GM10266 (cell line): ENCODE measurements around the gene PHF12.
"Not testable (repeated sequence)": the region's sequence is repeated elsewhere in the genome, so short reads cannot be mapped to it uniquely, and the experiment has no call there.

Experiments used
- DNase-seq: peaks from one replicate; pipeline ENCODE4 v3.0.0; 2012; ENCODE audit errors: extremely low spot score
- TF ChIP-seq, protein P1 (sequence below): IDR thresholded peaks from 2 replicates; pipeline ENCODE4 v1.5.1; 2012; ENCODE audit warnings: mild to moderate bottlenecking, low read depth; ENCODE audit not compliant: control insufficient read depth, insufficient read depth; ENCODE audit errors: missing control alignments

Gene PHF12

DNA sequence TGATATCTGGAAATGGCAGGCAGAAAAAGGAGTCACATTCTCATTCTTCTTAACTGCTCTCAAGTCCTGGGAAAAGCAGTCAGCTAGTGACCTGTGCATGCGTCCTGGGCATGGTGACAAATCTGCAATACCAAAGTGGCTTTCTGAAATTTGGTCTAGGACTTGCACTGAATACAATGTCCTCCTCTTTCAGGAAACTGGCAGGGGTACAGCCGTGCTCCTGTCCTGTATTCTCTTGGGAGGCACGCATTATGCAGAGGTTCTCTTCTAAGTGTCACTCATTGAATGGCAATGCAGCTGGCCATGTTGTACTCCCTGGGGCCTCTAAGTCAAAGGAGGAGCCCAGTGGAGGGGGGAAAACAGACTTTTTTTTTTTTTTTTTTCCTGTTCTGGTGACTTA lies 10.6 kb downstream of the PHF12 start:
- no peak for DNase-seq
- TF ChIP-seq, protein P1, sequence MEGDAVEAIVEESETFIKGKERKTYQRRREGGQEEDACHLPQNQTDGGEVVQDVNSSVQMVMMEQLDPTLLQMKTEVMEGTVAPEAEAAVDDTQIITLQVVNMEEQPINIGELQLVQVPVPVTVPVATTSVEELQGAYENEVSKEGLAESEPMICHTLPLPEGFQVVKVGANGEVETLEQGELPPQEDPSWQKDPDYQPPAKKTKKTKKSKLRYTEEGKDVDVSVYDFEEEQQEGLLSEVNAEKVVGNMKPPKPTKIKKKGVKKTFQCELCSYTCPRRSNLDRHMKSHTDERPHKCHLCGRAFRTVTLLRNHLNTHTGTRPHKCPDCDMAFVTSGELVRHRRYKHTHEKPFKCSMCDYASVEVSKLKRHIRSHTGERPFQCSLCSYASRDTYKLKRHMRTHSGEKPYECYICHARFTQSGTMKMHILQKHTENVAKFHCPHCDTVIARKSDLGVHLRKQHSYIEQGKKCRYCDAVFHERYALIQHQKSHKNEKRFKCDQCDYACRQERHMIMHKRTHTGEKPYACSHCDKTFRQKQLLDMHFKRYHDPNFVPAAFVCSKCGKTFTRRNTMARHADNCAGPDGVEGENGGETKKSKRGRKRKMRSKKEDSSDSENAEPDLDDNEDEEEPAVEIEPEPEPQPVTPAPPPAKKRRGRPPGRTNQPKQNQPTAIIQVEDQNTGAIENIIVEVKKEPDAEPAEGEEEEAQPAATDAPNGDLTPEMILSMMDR = no peak

DNA sequence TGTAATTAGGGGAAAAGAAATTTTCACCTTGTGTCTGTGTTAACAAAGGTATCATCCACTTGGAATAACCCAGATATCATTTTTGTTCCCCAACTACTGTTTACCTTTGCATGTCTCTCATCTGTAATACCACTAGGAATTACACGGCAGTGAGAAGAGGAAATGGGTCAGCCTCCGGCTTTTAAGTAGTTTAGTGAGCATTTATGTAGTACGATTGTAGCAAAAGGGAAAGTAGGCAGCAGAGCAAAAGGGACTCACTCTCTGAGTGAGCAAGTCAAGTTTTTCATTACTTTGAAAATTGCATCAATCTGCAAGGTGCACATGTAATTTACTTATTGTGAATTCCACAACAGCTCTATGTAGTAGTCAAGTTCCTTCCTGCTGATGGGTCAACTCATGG lies 11.2 kb downstream of the PHF12 start:
- TF ChIP-seq, protein P1 = no peak
- DNase-seq = no peak

DNA sequence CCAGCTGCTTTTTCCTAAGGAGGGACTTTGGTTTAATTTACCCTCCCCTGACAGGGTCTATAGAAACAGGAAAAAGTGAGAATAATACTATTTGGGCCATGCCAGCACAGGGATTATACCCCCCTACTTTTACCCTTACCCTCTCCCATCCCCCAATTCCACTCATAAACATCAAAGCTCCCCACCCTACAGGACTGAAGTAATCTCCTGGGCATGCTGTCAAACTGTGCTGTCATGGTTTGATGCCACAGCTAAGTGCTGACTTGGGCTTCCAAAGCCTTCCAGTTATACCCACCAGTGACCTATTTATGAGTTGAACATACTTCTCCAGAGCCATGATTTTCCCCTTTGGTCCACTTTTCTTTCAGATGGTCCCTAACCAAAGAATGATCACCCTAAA lies 12.8 kb downstream of the PHF12 start:
- DNase-seq = no peak
- TF ChIP-seq, protein P1 = no peak

DNA sequence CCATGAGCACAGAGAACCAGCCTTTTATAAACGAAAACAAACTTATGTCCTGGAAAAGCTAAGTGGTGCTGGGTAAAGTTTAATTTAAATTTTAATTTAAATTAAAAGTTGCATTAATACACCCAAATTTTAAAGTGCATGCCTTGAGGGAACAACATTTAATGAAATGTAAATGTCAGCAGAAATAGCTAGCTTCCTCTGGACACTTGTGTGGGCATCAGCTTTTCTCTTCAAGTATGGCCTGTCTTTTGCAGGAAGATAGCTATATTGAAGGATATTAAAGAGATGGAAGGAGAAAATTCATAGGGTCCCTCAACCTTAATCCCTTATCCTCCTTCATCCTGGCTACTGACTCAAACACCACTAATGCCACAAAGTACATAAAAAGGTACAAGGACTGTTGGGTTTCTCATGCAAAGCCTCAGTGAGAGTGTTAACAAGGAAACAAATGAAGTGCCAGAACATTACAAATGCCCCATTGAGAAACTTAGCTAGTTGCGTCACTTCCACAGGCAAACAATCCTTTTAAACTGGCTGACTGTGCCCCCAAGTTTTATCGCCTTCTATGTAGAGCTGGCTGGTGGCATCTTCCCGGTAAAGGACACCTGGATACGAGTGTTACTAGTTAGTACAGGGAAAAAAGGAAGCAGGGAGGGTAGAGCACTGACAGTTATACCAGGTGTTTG lies 14.1 kb downstream of the PHF12 start:
- TF ChIP-seq, protein P1 = no peak
- no peak for DNase-seq

DNA sequence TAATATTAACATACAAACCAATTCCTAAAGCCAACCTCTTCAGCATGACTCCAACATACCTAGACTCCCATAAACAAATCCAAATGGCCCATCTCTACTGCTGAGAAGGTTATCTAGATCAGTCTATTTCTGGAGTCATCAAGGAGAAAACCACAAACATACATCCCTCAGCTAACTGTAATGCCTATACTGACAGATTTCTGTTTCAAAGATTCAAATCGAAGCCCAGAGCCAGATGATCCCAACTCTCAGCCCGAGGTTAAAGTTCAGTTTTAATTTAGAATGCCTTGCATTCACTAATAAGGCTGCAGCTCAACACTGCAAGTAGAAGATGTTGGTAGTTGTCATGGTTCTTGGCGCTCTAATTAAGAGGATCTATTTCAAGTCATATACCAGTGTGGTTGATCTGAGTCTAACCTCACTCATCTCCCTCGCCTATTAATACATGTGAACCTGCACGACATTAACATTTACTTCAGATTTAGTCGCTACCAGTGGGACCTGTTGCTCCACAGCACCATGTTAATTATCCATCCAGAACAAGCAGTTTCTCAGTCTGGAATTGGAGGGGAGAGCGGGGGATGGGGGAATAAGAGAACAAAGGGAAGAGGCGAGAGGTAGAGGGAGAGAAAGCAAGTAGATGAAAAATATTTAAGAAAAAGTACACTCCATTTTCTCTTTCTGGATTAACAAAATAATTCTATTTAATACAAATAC lies 15.4 kb downstream of the PHF12 start:
- TF ChIP-seq, protein P1 = no peak
- DNase-seq = no peak

DNA sequence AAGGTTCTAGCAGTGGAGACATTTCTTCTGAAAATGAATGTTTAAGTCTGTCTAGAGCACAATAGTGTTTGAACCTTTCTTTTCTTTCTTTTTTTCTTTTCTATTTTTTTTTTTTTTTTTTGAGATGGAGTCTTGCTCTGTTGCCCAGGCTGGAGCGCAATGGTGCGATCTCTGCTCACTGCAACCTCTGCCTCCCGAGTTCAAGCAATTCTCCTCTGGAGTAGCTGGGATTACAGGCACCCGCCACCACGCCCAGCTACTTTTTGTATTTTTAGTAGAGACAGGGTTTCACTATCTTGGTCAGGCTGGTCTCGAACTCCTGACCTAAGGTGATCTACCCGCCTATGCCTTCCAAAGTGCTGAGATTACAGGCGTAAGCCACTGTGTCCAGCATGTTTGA lies 16.8 kb downstream of the PHF12 start:
- not testable (repeated sequence) for DNase-seq

DNA sequence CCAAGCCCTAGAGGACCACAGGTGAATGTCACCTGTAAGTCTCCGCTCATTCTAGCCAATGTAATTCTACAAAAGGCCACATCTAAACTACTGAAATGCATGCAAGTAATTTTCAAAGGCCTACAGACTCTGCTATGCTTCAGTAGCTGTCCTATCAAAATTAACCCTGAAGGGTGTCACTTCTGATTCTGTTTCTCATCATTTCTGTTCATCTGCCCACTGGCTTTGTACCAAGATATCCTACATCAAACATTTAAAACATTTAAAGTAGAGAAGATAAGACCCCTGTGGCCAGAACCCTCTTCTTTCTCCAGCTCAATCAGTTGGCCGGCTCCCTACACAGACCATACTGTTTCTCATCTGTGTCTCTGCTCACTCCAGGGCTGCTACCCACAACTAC lies 21.5 kb downstream of the PHF12 start:
- TF ChIP-seq, protein P1 = no peak
- no peak for DNase-seq
